OCI-LY7 (cell line): ENCODE results near the gene KRTAP27-1. TPM values are rescaled to one million over a fixed set of nuclear protein-coding genes. Genes with fewer than 3 reads are reported as not detected.

ENCODE experiments used
- BruUV-seq: library from RNA; stranded (reverse); fragments of 400-500 nt; replicated peaks from 2 replicates; lab custom pipeline; 2021; lab: Mats Ljungman, UMichigan
- CTCF ChIA-PET: fragments of 300-600 bp; sonication (Branson Sonifier 250); formaldehyde crosslinking; loops from one replicate; lab custom pipeline; 2022; ENCODE audit warnings: antibody characterized with exemption; ENCODE audit not compliant: unreplicated experiment; lab: Charles Lee
- POLR2A ChIA-PET: fragments of 300-600 bp; sonication (Branson Sonifier 250); formaldehyde crosslinking; loops from one replicate; lab custom pipeline; 2022; ENCODE audit warnings: antibody characterized with exemption; lab: Charles Lee
- DNase-seq: peaks from one replicate; pipeline ENCODE4 v3.0.0-alpha.2; 2015; ENCODE audit warnings: low spot score
- H2AFZ ChIP-seq: fragments of 200-600 bp; sonication (generic), shearing (Covaris generic); 2 replicates; pipeline ENCODE4 v1.6.1; 2014; ENCODE audit warnings: mild to moderate bottlenecking, antibody characterized with exemption, low read length, moderate library complexity
- H3K27ac ChIP-seq: fragments of 200-600 bp; sonication (generic); 2 replicates; pipeline ENCODE4 v1.5.1; 2014; ENCODE audit warnings: mixed run types, low read depth, mild to moderate bottlenecking, moderate library complexity, low read length, inconsistent platforms; ENCODE audit not compliant: poor library complexity, severe bottlenecking
- H3K36me3 ChIP-seq: fragments of 200-600 bp; sonication (generic); 2 replicates; pipeline ENCODE4 v1.6.1; 2014; ENCODE audit warnings: mild to moderate bottlenecking, antibody characterized with exemption, low read length, moderate library complexity, mixed read lengths; ENCODE audit not compliant: insufficient read depth
- H3K4me1 ChIP-seq: fragments of 200-600 bp; sonication (generic); 2 replicates; pipeline ENCODE4 v1.5.1; 2014; ENCODE audit warnings: mild to moderate bottlenecking, low read length; ENCODE audit not compliant: insufficient read depth, poor library complexity, severe bottlenecking
- H3K4me2 ChIP-seq: fragments of 200-600 bp; sonication (generic); 2 replicates; pipeline ENCODE4 v1.6.1; 2014; ENCODE audit warnings: mild to moderate bottlenecking, low read length
- H3K4me3 ChIP-seq: fragments of 200-600 bp; sonication (generic); 2 replicates; pipeline ENCODE4 v1.5.1; 2014; ENCODE audit warnings: mild to moderate bottlenecking, low read depth, low read length; ENCODE audit not compliant: poor library complexity, severe bottlenecking
- H3K79me2 ChIP-seq: fragments of 200-600 bp; sonication (generic); 2 replicates; pipeline ENCODE4 v1.6.1; 2016; ENCODE audit warnings: low read depth, mild to moderate bottlenecking, low read length, moderate library complexity, mixed read lengths; ENCODE audit not compliant: insufficient read depth
- H3K9me2 ChIP-seq: fragments of 200-600 bp; sonication (generic); 2 replicates; pipeline ENCODE4 v1.6.1; 2016; ENCODE audit warnings: mild to moderate bottlenecking, low read length, mixed read lengths; ENCODE audit not compliant: insufficient read depth
- H3K9me3 ChIP-seq: fragments of 200-600 bp; sonication (generic); 2 replicates; pipeline ENCODE4 v1.6.1; 2014; ENCODE audit warnings: mild to moderate bottlenecking, mixed run types, low read length, mixed read lengths
- H4K20me1 ChIP-seq: fragments of 200-600 bp; sonication (generic); 2 replicates; pipeline ENCODE4 v1.6.1; 2014; ENCODE audit warnings: mild to moderate bottlenecking, antibody characterized with exemption, low read length, moderate library complexity, mixed read lengths; ENCODE audit not compliant: insufficient read depth
- CTCF ChIP-seq: fragments of 200-600 bp; sonication (generic); conservative IDR thresholded peaks from 2 replicates; pipeline ENCODE4 v1.5.1; 2014; ENCODE audit warnings: mild to moderate bottlenecking, antibody characterized with exemption, low read length, moderate library complexity, mixed read lengths
- EZH2phosphoT487 ChIP-seq: fragments of 200-600 bp; sonication (generic); IDR thresholded peaks from 2 replicates; pipeline ENCODE4 v1.6.1; 2018; ENCODE audit warnings: low read depth, borderline replicate concordance, mild to moderate bottlenecking, mixed run types, antibody characterized with exemption, low read length, moderate library complexity, mixed read lengths
- intact Hi-C: fragments of 100-400 bp; cut with micrococcal nuclease; formaldehyde crosslinking; loops from one replicate; pipeline ENCODE4 v1.10.0; 2022; ENCODE audit not compliant: unreplicated experiment
- total RNA-seq, 2 experiments: library from RNA; depleted of rRNA in 1 of 2; stranded (reverse); fragments of >200 nt in 1 of 2; shearing (Covaris generic) in 1 of 2; gene quantifications; 2 replicates each; pipeline ENCODE4 v1.2.3, GENCODE V29; 2014 to 2022

Gene KRTAP27-1
- total RNA-seq, 2 experiments from 2014 or later = not detected

- ChIA-PET CTCF (no interaction called here), POLR2A (no interaction called here)
- no peak for DNase-seq
- Histone ChIP-seq H3K9me2 (no peaks in the 10 kb centered on the region), H3K4me3 (no peak within 1 kb of the TSS), H3K9me3 (no peaks in the 10 kb centered on the region), H3K4me1 (no peaks in the 10 kb centered on the region), H4K20me1 (no peaks in the 10 kb centered on the region), H3K36me3 (no peaks in the 10 kb centered on the region), H3K27ac (no peak within 1 kb of the TSS), H2AFZ (no peak within 1 kb of the TSS), H3K4me2 (no peak within 1 kb of the TSS), H3K79me2 (no peaks in the 10 kb centered on the region)
- intact Hi-C loops = no loop called here
- TF ChIP-seq CTCF = no peak
- no peak for TF ChIP-seq EZH2phosphoT487
- BruUV-seq = no TSS peak
Observed at GRCh38 chr21:30320215-30320614, 17.3 kb downstream of the KRTAP27-1 start, which contains the start of gene KRTAP26-1. Gene KRTAP26-1 (minus strand): TSS chr21:30320315. CDS start chr21:30320035, 280 bp downstream.

GRCh38 chr21:30315701-30316100, 21.8 kb downstream of the KRTAP27-1 start:
- CTCF ChIA-PET = no interaction called here
- BruUV-seq = no TSS peak

More at GRCh38 chr21:30315701-30316100, 21.8 kb downstream of the KRTAP27-1 start:
- Histone ChIP-seq H3K27ac (no peak overlapping the region), H3K4me1 (no peaks in the 10 kb centered on the region), H4K20me1 (no peaks in the 10 kb centered on the region), H3K36me3 (no peaks in the 10 kb centered on the region), H2AFZ (no peak overlapping the region), H3K9me3 (no peaks in the 10 kb centered on the region), H3K4me2 (no peak overlapping the region), H3K9me2 (no peaks in the 10 kb centered on the region), H3K79me2 (no peaks in the 10 kb centered on the region), H3K4me3 (no peak overlapping the region)
- DNase-seq = no peak
- TF ChIP-seq EZH2phosphoT487 = no peak
- no peak for TF ChIP-seq CTCF
- intact Hi-C loops = no loop called here
- POLR2A ChIA-PET = interaction anchor here (0.5 to 0.8 kb wide), 2 partner anchors 14 to 37 kb away, joined by 3 read pairs; no protein-coding TSS in a partner anchor
